GM19025 (cell line): ENCODE measurements around the gene POC1A.
"Not testable (repeated sequence)": the region's sequence is repeated elsewhere in the genome, so short reads cannot be mapped to it uniquely, and the experiment has no call there.

Experiments used
- ATAC-seq: cut with Tn5 transposase; IDR thresholded peaks from one replicate; pipeline ENCODE4 v1.9.1; 2021; ENCODE audit warnings: mild to moderate bottlenecking, low read depth, moderate library complexity; ENCODE audit not compliant: unreplicated experiment

Gene POC1A

GRCh38 chr3:52153389-52154096 lies 680 bp downstream of the POC1A start:
- ATAC-seq, result no peak

- not testable (repeated sequence) for ATAC-seq
These were observed 2.2 kb downstream of the POC1A start for GRCh38 chr3:52151991-52152390.

GRCh38 chr3:52150860-52151259 lies 3.4 kb downstream of the POC1A start:
- ATAC-seq, result no peak

DNA sequence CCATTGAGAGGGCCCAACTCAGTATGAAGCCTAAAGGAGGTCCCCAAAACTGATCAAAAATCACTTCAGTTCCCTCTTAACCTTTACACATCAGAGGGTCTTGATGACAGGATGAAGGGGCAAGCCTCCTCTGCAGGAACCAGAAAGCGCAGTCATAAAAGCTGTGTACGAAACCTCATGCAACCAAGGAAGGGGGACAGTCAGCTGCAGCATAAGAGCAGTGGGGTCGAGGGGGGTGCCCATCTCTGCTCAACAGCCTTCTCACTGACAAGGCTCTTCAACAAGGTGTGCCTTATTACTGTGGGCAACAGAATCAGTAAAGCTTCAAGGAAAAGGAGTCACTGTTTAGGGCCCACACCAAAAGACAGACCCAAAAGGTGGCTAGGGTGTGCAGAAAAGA lies 3.9 kb downstream of the POC1A start:
- no peak for ATAC-seq

DNA sequence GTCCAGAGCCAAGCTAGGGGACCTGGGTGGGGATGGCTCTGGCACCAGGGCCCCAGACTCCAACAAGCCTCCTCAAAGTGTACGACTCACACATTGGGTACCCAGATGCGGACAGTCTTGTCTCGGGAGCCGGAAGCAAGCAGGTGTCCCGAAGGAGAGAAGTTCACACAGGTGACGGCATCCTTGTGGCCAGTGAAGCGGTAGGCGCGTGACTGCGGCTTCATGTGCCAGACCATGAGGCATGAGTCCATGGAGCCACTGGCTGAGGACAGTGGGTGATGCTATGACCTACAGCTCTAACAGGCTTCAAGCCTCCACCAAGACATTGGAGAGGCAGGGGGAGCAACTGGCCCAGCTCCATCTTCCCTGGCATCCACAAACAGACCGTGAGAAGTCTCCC lies 4.5 kb downstream of the POC1A start:
- no peak for ATAC-seq

DNA sequence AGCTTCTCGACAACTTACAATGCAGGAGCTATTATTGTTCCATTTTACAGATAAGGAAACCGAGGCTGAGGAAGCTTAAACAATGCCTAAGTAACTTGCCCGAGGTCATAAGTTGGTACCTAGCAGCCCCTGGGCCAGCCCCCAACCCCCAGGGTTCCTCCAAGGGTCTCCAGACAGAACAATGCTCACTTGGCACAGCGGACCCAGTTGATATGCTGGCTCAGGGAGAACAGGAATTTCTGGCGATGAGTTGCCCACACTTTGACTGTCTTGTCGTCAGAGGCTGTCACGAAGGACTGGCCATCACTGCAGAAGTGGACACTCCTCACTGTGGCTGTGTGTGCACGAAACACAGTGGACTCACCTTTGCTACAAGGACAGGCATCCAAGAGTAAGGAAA lies 5.2 kb downstream of the POC1A start:
- no peak for ATAC-seq

DNA sequence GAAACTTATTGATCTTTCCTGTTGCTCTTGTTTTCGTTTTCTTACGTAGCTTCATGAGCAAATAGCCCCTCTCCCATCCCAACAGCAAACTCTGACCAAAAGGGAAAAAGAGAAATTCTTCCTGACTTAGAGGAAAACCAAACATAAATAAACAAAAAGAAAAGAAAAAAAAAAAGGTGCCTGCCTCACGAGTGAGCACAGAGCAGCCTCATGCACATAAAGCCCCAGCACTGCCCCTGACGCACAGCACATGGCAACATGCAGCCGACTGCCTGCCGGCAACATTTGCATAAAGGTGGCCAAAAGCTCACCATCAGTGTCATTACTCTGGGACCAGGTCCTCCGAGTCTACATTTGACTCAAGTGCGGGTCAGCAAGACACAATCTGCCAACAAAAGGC lies 6.4 kb downstream of the POC1A start:
- no peak for ATAC-seq

DNA sequence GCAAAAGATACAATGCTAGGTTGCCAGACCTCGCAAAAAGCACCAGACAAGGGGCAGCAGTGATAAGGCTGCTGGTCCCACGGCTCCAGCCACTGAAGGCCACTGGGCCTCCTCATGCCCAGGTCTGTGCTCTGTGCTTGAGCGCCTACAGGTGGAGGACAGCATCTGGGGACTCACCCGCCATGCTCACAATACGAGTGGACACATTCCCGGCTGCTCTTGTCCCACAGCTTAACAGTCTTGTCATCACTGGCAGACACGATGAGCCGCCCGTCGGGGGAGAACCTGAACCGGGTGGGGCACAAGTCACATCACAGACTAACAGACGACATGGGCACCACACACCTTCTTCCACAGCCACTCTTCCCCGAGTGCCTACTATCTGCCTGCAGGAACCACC lies 7.4 kb downstream of the POC1A start:
- ATAC-seq, result no peak

DNA sequence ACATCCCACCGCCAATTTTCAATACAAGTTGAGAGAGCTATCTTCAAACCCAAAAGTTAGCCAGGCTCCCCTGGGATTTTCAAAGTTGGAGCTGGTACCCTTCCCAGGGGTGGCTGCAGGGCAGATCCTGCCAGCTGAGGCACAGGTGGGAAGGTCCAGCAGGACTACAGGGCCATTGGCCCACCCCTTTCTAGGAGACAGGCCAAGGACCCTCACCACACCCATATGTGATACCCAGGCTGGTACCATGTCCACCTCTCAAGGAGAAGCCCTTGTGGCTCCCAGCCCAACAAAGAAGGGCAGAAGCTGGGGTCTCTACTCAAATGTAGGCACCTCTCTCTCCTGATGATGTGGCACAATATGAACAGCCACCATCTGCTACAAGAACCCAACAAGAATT lies 8.0 kb downstream of the POC1A start:
- ATAC-seq, result no peak

GRCh38 chr3:52145736-52146110 lies 8.5 kb downstream of the POC1A start:
- no peak for ATAC-seq

GRCh38 chr3:52144796-52145735 lies 9.2 kb downstream of the POC1A start:
- no peak for ATAC-seq

GRCh38 chr3:52144034-52144795 lies 10.0 kb downstream of the POC1A start:
- ATAC-seq, result no peak

GRCh38 chr3:52143616-52144015 lies 10.6 kb downstream of the POC1A start:
- no peak for ATAC-seq

- ATAC-seq, result no peak
These were observed 11.1 kb downstream of the POC1A start for GRCh38 chr3:52143156-52143555.

DNA sequence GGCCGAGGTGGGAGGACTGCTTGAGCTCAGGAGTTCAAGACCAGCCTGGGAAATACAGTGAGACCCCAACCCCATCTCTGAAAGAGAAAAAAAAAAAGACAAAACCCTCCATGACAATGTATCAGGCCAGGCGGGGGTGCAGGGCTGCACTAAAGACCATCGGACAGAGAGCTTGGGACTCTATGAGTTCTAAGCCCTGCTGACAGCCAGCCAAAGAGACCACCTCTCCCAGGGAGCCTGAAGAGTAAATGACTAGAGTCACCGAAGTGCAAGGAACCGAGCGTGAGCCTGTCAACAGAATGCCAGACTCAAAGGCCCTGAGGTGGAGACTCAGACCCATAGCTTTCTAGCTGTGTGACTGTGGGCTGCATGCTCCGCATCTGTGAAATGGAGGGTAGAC lies 12.5 kb downstream of the POC1A start:
- no peak for ATAC-seq

DNA sequence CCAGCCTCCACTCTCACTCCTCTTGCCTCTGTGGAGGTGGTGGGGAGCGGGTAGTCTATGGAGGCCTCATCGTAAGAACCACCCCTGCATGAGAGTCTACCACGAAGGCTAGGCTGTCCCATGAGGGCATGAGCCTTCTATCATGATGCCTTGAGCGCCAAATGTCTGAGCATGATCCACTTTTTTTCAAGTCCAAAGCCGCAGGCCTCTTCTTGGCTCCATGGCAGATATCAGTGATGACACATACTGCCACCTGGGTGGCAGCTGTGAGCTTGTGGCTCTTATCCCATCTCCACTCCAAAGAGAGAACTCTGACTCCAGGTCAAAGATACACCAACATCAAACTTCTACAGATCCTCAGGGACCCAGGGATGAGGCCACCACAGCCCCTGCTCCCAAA lies 13.5 kb downstream of the POC1A start:
- ATAC-seq, result no peak

DNA sequence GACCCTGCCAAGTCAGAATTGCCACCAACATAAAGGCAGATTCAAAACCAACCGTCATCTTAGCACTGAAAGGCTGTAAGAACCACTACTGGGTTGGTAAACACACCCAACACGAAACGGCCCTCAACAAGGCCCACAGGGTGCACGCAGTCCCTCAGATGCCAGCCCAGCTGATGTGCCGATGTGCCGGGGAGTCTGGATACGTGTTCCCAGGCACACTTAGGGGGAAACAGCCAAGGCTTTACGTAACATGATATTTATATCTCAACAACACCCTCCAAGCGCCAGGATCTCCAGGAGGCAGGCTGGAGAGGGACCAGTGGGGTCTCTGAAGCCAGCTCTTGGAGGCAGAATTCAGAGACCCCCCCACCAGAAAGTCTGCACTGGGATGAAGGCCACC lies 14.2 kb downstream of the POC1A start:
- ATAC-seq, result no peak

GRCh38 chr3:52137311-52137710 lies 16.9 kb downstream of the POC1A start:
- no peak for ATAC-seq

DNA sequence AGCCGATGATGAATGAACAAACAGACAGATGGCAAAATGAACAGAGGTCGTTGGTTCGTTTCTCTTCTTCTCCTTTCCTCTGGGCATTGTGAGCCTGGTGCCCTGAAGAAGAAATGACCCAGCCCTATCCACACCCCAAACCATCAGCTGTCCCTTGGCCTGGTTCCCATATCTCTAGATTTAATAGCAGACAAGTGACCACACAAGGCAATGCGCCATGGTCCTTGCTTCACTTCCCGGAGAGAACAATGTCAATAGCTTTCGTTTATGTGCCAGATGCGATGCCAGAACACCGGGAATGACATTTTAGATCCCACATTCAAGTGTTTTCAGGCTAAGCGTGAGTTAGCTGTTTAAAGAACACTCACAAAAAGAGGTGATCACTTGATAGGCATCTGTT lies 17.7 kb downstream of the POC1A start:
- ATAC-seq, result no peak

GRCh38 chr3:52135332-52135731 lies 18.9 kb downstream of the POC1A start:
- ATAC-seq, result no peak

GRCh38 chr3:52134761-52135160 lies 19.5 kb downstream of the POC1A start:
- ATAC-seq, result no peak
